A204.1 (cell line): ENCODE measurements around the gene ECEL1.
"Not testable (repeated sequence)": the region's sequence is repeated elsewhere in the genome, so short reads cannot be mapped to it uniquely, and the experiment has no call there.

Source experiments
- FAIRE-seq: peaks from 2 replicates; lab custom pipeline; 2012; peaks lifted over from hg19 to GRCh38; lab: Jason Lieb, UNC

Gene ECEL1

GRCh38 chr2:232441147-232441651 is 46.4 kb downstream of the ECEL1 start:
- no peak for FAIRE-seq

DNA sequence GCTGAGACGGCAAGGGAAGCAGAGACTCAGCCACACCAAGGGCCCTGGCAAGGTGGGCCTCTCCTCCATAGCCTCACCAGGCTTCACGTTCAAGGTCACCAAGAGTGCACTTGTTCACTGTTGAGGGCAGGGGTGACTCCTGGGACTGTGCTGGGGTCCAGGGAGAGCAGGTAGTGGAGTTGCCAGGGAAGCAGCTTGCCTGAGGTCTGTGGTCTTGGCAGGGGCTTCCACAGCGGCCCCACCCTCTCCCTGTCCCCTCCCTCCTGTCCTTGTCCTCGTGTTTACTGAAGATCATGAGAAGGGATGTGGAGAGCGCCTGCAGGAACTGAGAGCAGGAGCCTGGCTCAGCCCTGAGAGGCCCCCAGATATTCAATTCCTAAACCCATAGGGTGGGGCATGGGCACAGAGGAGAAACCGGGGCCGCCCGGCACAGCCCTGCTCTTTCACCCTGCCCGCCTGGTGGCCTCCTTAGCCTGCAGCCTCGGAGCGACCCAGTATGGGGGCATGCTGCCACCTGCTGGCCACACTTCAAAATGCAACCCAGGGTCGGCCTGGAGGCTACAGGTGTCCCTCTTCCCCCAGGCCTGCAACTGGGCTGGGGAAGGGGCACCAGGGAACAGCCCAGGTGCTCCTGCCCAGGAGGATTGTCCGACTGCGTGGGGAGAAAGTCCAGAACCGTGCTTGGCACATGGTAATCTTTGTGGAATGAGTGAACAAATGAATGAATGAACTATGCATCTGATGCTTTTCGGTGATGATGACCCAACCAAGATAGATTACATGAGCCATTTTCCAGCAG is 47.2 kb downstream of the ECEL1 start:
- FAIRE-seq: not testable (repeated sequence)

- FAIRE-seq: no peak
These were observed 47.9 kb downstream of the ECEL1 start for GRCh38 chr2:232439758-232440135.

GRCh38 chr2:232438951-232439757 is 48.5 kb downstream of the ECEL1 start:
- no peak for FAIRE-seq

- FAIRE-seq: no peak
These were observed 49.5 kb downstream of the ECEL1 start for GRCh38 chr2:232438091-232438490.

DNA sequence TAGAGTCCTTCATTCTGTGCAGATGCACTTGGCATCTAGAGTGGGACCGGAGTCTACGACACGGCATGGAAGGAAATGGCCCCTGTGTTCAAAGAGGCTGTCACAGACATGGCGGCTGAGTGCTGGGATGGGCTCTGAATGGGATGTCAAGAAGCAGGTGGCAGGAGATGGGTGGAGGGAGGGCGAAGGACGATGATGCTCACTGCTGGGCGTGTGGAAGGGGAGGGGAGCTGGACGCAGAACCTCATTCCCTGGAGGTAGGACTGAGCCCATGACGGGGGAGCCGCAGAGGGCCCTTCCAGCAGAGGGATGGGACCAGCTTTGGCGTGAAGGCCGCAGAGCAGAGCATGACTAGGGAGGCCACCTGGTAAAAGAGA is 50.5 kb downstream of the ECEL1 start:
- FAIRE-seq: no peak

DNA sequence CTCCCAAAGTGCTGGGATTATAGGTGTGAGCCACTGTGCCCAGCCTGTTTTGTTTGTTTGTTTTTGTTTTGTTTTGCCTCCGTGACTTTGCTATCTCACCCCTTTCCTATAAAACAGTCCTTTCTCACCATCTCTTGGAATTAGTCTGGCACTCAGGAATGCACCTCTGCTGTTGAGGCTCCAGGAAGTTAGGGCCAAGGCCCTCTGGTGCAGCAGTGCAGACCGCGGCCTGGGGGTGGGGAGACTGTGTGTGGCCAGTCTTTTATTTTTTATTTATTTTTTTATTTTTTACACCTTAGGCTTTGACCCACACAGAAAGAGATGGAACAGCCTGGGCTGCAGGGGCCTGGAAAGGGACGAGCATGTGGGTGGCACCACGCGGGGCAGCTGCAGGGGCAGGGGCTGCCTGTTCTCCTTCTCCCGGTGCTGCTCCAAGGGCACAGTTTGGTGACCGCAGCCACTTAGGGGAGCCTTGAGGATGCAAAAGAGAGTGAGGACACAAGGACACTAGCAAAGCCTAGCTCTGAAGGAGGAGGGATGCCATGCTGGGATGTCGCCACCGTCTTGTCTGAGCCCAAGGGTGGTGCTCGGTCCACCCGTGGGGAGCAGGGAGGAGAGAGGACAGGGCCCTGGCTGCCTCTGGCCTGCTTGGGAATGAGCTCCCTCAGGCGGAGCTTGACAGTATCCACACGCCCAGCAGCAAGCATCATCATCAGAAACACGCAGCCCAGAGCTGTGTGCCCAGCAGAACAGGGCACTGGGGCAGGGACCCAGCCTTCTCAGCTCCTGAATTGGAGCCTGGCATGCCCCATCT is 51.0 kb downstream of the ECEL1 start:
- no peak for FAIRE-seq

GRCh38 chr2:232435805-232436204 is 51.8 kb downstream of the ECEL1 start:
- no peak for FAIRE-seq

- FAIRE-seq: no peak
These were observed 52.3 kb downstream of the ECEL1 start for GRCh38 chr2:232435375-232435648.

DNA sequence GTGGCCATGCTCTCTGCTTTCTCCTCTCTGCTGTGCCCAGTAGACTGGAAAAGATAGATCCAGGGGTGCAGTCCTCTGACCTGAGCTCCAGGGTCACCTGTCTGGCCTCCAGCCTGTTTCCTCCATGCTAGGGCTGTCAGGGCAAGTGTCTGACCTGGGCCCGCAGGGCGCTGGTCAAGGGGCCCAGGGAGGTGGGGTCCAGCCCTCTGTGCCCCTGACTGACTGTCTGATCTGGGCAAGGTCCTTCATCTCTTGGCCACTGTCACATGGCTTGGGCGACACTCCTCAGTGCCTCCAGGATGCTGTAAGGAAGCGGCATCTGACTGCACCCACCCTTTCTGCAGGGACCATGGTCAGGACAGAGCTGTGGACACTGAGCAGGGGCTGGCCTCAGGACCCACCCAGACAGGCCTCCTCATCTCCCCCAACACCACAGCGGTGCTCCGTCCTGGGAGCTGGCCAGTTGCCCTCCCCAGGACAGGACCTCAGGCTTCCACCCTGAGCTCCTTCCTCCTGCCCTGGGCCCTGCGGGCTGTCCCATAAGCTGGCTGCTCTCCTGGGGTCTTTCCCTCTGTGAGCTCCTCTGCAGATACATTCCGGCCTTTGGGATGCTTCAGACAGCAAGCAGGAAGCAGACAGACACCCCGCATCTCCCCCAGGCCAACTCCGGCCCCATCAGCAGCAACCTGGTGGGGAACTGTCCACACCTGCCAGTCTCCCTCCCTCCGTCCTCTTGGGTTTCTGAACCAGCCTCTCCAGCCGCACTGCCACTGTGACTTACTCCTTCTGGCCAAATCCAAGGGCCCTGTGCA is 52.9 kb downstream of the ECEL1 start:
- no peak for FAIRE-seq

GRCh38 chr2:232434091-232434490 is 53.5 kb downstream of the ECEL1 start:
- FAIRE-seq: no peak

- FAIRE-seq: not testable (repeated sequence)
These were observed 54.0 kb downstream of the ECEL1 start for GRCh38 chr2:232433622-232434021.

- no peak for FAIRE-seq
These were observed 54.9 kb downstream of the ECEL1 start for GRCh38 chr2:232432598-232433184.

DNA sequence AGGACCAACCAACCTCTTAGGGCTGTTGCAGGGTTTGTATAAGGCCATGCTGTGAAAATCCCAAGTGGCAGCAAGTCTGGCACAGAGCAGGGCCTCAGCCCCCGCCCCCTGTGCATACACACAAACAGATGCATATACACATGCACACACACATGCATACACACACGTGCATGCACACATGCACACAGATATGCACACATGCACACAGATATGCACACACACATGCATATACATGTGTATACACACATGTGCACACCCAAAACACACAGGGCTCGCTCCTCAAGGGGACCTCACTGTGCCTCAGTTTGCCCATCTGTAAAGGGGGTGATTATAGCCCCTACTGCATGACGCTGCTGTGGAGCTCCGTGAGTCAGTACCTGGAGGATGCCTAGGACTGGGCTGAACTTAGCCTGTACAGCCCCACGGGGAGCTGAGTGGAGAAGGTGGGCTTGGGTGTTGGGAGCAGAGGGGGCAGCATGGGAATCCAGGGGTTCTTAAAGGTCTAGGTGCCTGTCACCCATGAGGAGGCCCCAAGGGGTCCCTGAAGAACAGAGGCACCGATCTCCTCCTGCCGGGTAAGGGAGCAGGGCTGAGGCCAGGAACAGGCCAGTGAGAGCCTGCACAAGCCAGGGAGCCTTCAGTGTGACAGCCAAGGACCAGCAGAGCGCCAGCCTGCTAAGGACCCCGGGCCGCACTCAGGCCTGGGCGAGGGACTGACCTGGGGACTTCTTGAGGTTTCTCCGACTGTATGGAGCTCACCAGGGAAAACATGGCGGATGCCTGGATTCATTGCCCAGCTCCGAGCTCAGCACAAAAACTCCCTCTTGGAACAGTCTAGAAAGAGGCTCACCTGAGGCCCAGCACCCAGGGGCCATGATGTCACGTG is 55.7 kb downstream of the ECEL1 start:
- no peak for FAIRE-seq
